Measurements from ENCODE around the gene BEND5.
A peak's percentile ranks its signal among the peaks of the same experiment; 100 is the strongest.

BEND5 gene, protein sequence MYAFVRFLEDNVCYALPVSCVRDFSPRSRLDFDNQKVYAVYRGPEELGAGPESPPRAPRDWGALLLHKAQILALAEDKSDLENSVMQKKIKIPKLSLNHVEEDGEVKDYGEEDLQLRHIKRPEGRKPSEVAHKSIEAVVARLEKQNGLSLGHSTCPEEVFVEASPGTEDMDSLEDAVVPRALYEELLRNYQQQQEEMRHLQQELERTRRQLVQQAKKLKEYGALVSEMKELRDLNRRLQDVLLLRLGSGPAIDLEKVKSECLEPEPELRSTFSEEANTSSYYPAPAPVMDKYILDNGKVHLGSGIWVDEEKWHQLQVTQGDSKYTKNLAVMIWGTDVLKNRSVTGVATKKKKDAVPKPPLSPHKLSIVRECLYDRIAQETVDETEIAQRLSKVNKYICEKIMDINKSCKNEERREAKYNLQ

DNA sequence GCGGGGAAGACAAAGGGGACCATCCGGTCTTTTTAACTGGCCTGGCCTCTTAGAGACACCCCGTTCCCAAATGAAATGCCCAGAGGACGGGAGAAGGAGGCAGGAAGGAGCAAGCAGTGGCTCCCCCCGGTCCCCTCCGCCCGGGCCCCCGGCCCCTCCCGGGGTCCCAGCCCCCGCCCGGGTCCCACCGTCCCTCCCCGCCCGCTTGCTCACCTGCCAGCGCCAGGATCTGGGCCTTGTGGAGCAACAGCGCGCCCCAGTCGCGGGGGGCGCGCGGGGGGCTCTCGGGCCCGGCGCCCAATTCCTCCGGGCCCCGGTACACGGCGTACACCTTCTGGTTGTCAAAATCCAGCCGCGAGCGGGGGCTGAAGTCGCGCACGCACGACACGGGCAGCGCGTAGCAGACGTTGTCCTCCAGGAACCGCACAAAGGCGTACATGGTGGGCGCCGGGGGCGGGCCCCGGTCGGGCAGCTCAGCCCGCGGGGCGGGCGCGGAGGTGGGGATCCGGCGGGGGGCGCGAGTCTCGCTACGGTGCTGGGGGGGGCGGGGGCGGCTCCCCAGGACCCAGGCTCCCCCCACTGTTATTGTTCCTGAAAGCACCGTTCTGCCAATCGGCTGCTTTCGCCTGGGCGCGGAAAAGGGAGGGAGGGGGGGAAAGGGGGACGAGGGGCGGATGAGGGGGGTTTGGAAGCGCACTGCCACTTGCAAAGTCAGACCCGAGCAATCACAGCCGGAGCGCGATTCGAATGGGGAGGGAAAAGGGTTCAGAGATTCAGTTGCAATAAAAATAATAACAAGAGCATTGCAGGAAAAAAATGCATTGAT lies at the start of gene BEND5:
BEND5 (minus strand) TSS at position 499 of the 826 bp plus-strand sequence; CDS start at position 439, 60 bp downstream.
- peak; percentile 68 for DNase-seq

DNA sequence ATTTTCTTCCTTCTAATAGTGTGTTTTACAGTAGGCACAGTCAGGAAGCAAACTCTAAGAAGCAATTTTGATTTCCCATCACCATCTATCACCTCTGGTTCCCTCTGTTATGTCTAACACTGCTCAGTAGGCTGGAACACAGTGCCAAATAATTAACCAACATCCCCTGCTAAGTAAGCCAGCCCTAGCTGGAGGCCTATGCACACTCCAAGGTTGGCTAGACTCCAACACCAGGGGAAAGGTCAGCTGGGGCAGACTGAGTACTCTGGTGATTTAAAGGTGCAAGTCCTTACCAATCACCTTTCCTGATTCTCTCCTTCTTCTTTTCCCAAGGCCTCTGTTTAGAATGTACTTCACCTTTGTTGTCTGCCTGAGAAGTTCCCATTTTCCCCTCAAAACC lies 46.5 kb upstream of the BEND5 start:
- no peak for DNase-seq

DNA sequence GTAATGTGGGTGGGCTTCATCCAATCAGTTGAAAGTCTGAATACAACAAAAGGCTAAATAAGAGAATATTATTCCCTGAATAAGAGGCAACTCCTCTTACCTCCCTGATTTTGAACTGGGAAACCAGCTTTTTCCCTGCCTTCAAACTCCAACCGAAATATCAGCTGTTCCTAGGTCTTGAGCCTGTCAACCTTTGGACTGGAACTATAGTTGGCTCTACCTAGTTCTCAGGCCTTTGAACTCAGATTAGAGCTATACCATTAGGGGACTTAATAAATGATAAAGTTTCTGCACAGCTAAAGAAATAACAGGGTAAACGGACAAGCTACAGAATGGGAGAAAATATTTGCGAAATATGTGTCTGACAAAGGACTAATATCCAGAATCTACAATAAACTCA lies 43.8 kb upstream of the BEND5 start:
- no peak for DNase-seq

DNA sequence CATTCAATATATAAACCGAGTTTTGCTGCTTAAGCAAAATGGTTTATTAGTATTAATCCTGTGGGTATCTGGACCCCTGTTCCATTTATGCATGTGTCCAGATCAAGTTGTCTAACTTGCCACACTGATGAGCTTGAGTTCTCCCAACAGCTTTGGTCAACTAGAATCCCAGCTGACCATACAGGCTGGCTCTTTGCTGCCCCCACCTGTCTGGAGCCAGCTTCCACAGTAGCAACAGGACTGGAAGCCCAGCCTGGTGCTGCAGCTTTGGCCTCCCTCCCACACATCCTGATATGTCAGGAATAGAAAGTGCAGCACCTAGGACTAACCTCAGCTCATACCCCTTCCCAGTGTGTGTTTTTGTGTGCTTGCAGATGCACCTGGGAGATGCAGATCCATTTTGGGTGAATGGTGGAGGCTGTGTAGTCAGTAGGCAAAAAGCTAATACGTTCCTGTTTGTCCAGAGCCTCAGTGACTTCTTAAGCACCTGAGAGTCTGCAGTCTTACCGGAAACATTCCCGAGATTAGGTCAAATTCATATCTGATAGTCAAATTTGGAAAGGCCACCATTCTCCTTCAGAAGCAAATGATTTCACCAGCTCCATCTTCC lies 40.9 kb upstream of the BEND5 start:
- no peak for DNase-seq

DNA sequence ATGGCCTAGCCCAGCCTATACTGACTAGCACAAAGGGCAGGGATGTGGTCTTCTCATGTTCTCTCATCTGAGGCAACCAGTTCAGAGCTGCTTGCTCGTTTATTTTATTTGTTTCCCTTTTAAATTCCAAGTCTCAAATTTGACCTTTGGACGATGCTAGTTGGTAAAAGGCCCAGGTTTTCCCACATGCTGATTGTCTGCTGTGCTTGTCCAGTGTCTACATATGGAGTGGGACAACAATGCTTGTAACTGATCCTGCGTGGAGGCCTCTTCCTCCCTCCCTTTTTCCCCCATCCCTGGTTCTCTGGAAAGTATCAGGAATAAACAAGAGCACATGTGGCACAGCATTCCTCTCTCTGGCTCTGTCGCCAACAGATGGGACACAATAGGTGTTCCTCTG lies 34.0 kb upstream of the BEND5 start:
- DNase-seq, result no peak

DNA sequence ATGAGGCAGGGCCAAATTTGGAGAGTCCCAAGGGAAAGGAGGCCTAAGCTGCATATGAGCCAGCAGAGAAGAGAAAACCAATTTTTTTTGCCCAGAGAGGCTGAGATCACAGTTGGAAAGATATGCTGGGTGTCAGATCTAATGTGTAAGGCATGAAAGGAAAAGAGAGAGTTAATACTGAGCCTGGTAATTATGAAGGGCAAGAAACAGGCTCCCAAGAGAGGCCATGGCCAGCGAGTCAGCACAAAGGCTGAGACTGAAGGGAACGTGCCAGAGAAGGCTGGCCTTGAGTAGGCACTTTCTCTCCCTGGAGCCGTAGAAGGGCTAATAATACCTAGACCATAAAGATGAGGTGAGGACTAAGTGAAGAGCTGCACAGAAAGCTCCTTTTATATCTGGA lies 31.8 kb upstream of the BEND5 start:
- DNase-seq, result no peak

DNA sequence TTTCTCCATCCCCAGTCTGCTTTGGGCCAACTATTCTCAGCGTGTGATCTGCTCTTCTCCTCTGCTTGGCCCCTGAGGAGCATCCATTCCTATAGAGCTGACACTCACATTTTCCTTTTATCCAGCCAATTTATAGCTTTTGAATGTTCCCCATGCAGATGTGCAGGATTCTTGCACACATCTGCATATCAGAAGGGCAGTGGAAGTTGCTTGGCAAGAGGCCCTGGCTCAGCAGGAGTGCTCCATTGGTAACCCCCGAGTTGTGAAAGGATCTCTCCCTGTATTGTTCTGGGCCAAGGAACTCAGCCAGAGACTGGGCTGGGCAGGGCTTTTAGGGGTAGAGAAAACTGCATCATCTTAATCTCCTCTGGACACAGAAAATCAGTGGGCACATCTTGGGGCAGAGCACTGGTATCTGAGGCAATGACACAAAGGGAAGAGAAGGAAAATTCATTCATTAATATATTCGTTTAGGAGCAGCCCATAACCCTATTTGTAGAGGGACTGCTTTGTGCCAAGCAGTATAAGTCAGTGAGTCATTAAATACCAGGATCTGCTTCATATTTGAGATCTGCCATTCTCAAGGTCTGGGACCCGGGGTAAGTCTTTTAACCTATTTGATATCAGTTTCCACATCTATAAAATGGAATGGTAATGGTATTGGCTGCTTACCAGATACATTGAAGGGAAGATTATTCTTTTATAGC lies 31.0 kb upstream of the BEND5 start:
- DNase-seq, result no peak

DNA sequence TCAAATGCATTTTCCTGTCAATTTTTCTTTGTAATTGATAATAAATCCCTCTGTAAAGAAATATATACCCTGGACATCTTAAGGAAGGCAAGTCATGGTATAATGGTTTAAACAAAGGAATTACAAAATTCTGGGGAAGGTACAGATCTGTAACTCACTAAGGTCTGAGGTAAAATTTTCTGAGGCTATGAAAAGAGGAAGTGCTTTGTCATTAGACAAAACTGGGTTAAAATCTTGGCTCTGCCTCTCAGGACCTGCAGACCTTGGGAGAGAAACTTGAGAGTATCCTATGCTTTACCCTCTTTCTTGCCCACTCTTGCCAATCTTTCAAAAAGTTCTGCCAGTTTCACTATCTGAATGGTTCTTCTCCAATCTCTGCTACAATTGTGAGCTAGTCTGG lies 26.8 kb upstream of the BEND5 start:
- DNase-seq, result no peak

DNA sequence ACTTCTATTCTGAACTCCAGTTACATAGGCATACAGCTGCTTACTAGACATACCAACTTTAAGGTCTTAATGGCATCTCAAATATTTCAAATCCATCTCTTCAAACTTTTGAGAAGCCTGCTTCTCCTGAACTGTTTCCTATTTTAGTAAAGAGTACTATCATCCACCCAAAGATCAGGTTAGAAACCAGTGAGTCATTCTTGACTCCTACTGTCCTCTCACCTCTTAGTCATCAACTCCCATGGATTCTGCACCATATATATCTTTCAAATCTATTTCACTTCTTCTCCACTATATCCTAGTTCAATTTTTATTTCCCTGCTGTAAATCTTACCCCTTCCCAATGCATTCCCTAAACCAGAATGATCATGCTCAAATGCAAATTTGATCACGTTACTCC lies 18.1 kb upstream of the BEND5 start:
- no peak for DNase-seq

DNA sequence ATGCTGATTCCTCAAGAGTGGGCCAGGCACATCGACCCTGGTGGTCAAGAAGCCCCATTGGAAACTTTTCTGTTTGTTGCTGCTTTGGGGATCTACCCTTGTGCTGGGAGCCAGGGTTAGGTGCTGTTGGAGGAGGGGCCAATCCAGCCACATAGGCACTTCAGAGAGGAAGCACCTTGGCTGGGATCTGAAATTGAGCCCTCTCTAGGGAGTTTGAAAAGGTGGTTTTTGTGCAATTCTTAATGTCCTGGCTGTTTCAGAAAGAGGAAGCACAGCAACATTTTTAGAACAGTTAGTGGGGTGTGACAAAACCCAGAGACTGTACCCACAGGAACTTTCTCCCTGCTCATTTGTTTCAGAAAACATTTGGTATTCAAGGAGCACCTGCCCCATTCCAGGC lies 17.2 kb upstream of the BEND5 start:
- DNase-seq, result no peak

DNA sequence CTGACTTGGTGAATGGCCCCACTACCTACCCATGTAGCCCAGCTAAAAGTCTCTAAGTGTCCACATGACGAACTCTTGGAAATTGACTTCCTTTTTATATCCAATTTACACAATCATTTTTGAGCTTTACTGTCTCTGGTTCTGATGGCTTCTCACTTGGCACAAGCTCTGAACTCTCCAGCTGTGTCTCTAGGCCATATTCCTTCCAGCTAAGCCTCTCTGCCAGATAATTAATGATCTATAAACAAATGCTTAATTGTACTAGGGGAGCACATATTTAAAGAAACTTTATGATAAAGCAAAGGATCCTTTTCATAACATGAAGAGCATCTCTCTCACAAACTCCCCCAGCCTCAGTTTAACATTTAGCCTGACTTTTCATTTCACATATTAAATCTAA lies 16.3 kb upstream of the BEND5 start:
- DNase-seq, result no peak

DNA sequence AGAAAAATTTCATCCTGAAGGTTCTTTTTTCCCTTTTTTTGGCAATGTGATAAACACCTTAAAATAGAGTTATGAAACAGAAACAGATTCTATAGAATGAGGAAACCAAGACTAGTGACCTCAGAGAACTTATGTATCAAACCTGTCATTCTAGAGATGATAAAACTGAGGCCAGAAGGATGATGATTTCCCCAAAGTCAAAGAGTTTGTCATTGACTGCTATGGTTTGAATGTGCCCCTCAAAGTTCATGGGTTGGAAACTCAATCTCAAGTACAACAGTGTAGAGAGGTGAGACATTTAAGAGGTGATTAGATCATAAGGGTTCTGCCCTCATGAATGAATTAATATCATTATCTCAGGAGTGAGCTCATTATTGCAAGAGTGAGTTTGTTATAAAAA lies 13.7 kb upstream of the BEND5 start:
- no peak for DNase-seq

DNA sequence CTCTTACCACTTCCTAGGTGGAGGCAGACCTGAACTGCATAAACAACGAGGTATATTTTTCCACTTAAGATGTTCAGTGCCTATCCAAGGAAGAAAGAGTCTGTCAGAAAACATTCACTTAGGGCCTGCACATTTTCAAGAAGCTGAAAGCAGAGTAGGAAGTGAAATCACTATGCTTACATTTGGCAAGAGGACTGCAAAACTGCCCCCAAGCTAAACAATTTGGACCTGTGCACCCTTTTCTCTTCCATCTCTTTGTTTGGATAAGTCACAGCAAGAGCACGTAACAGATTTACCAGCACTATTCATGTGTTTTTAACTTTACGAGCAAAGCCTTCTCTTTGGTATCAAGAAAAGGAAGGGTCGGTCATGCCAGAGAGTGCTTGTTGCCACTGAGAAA lies 13.2 kb upstream of the BEND5 start:
- no peak for DNase-seq

DNA sequence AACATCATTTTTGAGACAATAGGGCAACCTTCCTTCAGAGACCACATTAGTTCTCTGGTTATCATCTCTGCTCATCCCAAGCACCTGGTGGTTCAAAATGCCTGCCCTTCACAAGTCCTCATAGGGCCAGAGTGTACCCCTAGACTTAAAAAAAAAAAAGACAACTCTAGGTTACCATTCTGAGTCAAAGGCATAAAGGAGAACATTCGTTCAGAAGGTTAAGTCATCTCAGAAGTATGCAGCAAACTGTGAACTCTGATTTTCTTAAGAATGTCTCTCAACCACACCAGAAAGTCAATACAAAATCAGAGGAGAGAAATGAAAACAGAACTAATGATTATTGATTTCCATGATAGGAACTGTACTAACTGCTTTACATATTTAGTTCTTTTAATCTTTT lies 9.2 kb upstream of the BEND5 start:
- DNase-seq, result no peak

DNA sequence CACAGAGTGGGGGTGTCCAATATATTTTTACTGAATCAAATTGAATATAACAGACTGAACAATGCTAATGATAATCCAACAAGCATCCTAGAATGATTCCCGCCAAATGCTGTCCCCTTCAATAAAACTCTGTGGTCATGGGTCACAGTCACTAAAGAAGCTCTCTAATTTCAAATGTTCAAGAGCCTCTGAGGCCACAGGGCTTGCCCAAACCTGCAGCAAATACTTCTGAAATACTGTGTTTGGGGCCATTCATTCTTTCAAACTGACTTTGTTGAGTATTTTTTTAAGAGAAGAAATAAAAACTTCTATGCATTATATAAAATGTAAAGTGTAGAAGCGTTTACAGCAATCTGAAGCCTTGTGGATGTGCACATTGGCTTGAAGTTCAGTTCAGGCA lies 7.6 kb upstream of the BEND5 start:
- DNase-seq, result no peak

DNA sequence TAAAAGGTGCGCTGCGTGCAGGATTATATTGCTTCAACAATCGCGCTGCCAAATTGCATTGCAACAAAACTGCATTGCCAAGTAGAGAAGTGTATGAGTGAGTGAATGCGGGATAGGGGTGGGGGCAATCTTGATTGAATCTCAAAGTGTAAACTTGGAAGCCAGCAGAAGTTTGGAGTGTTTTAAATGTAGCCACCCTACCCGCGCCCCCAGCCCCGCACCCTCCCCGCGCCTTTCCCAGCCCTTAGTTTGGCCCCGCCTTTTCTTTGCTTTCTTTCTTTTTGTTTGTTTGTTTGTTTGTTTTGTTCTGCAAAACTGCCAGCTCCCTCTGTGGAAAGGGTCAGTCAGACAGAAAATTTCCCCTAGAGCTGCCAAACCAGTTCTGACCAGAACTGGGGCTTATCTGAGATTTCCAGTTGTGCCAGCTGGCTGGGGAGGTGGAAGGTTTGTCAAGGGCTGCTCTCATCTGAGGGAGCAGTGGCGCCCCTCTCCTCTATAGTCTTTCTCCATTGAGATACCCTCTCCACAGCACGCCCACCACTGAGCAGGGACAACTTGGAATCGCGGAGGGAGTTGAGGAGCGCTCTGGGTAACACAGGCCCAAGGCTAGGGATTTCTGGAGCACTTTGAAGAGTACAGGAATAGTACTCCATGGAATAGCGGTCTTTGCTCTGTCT lies 666 bp upstream of the BEND5 start:
- DNase-seq, result no peak

DNA sequence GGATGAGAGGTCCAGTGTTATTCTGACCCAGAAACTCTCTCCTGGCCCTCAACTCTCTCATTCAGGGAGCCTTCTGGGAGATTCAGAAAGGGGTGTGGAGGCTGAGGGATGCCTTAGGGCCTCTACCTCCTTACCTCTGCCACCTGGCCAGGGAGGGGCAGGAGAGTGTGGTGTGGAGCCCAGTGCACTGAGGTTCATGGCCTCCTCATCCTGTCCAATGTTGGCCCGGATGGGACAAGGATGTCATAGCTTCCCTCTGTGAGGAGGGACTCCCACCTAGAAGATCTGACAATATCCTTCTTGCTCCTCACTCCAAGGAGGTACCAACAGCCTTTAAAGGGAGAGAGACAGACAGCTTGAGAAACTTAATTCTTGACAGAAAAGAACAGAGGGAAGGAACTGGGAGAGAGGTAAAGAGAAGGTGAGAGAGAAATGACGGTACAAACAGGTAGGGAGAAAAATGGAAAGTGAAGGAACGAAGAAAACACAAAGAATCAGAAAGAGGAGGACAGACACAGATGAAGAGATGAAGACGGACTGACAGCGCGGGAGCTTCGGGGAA lies 779 bp downstream of the BEND5 start:
- DNase-seq, result no peak

DNA sequence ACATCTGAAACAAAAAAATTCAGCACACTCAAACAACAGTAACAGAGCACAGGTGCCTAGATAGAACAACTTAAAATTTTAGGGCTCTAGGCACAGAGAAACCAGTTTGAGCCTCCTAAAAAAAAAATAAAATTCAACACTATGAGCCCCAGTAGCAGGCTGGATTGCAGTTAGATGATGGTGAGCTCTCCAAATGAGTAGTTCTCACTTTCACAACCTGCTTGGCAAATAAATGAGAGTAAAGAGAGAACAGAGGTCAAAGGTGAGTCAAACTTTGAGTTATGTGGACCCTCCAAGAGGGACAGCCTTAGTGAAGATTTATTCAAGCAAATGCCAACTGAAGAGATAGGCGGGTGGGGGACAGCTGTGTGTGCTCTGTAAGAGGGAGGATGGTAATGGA lies 3.6 kb downstream of the BEND5 start:
- no peak for DNase-seq

DNA sequence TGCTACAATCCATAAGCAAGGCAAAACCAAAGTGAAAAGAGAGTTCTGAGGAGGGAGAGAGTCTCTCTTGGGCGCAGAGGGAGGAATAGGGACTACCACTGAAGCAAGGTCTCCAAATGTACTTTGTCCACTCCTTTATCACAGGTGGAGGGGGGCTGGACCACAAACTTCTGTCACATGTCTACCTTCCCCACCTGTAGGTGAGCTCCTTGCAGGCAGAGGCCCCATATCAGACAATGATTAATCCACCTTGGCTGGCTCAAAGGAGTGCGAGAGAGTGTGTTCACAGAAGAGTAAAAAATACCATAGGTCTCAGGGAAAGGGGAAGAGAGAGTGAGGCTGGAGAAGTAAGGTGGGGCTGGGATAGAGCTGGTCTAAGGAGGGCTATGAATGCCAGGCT lies 4.5 kb downstream of the BEND5 start:
- DNase-seq, result no peak

DNA sequence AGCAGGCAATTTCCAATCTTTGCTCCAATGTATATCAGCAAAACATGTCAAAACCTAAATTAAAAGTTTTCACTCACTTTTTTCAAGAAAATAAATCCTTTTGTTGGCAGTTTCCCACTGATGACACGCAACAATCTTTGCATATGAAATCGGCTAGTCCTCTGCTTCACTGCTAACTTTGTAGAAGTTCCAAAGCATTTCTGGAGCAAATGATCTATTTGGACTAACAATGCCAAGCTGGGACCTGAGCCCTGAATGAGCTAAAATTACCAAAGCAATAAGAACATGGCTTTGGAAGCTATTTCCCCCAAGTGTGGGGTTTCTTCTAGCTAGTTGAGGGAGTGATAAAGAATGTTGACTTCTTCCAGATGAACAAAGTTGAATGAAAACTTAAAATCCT lies 5.1 kb downstream of the BEND5 start:
- no peak for DNase-seq

DNA sequence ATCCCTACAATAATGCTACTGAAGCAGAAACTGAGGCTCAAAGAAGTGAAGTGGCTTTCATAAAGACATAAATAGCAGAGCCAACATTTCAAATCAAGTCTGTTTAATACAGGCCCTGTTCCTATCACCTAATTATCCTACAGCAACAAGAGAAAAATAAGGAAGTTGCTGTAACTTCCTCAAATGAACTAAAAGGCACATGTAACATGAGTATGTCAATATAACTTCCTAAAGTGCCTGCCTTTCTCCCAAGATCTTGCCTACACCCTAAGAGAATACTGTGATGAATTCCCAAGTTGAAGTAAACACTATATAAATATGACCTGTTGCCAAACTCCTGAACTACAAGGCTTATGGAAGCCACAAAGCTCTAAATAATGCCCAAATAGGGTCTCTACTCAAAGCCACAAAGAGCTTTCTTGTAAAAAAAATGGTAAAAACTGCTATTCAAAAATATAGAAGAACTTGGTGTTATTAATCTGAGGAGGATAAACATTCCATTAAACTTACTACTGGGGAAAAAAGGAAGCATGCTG lies 8.6 kb downstream of the BEND5 start:
- DNase-seq, result no peak

DNA sequence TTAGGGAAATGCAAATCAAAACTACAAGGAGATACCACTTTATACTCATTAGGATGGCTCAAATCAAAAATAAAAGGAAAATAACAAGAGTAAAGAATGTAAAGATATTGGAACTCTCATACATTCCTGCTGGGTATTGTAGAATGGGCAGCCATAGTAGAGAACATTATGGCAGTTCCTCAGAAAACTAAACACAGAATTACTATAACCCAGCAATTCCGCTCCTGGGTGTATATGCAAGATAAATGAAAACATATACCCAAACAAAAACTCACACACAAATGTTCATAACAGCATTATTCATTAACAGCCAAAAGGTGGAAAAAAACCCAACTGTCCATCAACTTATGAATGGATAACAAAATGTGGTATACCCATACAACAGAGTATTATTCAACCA lies 11.4 kb downstream of the BEND5 start:
- no peak for DNase-seq
